ENCODE measurements around the gene OR2F1. TPM values are rescaled to one million over a fixed set of nuclear protein-coding genes. Genes with fewer than 3 reads are reported as not detected.

The OR2F1 gene
- total and polyA plus RNA-seq, 10 of the 15 experiments (the other 5 are each of a cell fraction or from before 2014, with no cell fraction given): not detected

GRCh38 chr7:143965280-143965679 lies 10.6 kb downstream of the OR2F1 start:
- no peaks in the 10 kb centered on the region for H3K79me2 ChIP-seq (ENCODE audit: control insufficient read depth, insufficient read depth, low read length)
- no peak overlapping the region for H3K4me3 ChIP-seq
- no peak for ATAC-seq
- no peak for FAIRE-seq
- H4K20me1 ChIP-seq (ENCODE audit: control insufficient read depth, insufficient read depth): no peaks in the 10 kb centered on the region
- H3K4me1 ChIP-seq (ENCODE audit: control insufficient read depth, insufficient read depth, low read length): no peaks in the 10 kb centered on the region
- no TSS peak for BruUV-seq (replicated peaks)
- no peaks in the 10 kb centered on the region for H3K9me3 ChIP-seq (replicated peaks; ENCODE audit: control insufficient read depth, insufficient read depth, low read length)
- H3K27me3 ChIP-seq (replicated peaks in 1 of 2; ENCODE audit: control insufficient read depth in 2 of 2, insufficient read depth in 2 of 2, low read length in 1 of 2): no peaks in the 10 kb centered on the region
- ChIA-PET SMC1A (ENCODE audit: uncharacterized antibody, unreplicated experiment) (no interaction called here), CTCF (no interaction called here), POLR2A (no interaction called here), RAD21 (ENCODE audit: unreplicated experiment) (no interaction called here)
- TF ChIP-seq WRNIP1 (IDR thresholded peaks at IDR 0.05; ENCODE audit: borderline replicate concordance, low read depth, low read length) (no peak), LARP7 (IDR thresholded peaks at IDR 0.05) (no peak)
- no peaks in the 10 kb centered on the region for H3K36me3 ChIP-seq (ENCODE audit: control insufficient read depth in 2 of 2, insufficient read depth in 2 of 2, low read length in 1 of 2)
- in situ Hi-C loops (cut with MboI): no loop called here
- H3K27ac ChIP-seq (ENCODE audit: control insufficient read depth, insufficient read depth): no peak overlapping the region
- DNase-seq (ENCODE audit: low read depth, low spot score): no peak
- intact Hi-C loops (cut with micrococcal nuclease; ENCODE audit: unreplicated experiment): no loop called here
- WGBS (ENCODE audit: insufficient coverage, insufficient replicate concordance, low lambda C conversion rate, missing lambda C conversion rate): 27% methylated on average over 2 of the region's 2 CpGs
- H2AFZ ChIP-seq (ENCODE audit: control insufficient read depth, low read depth, low read length): no peak overlapping the region
- no peak overlapping the region for H3K4me2 ChIP-seq (ENCODE audit: control insufficient read depth, insufficient read depth)
- no peak overlapping the region for H3K9ac ChIP-seq (ENCODE audit: control insufficient read depth, insufficient read depth, low read length)

- 11% methylated on average over 4 of the region's 4 CpGs for WGBS (ENCODE audit: insufficient coverage, insufficient replicate concordance, low lambda C conversion rate, missing lambda C conversion rate)
- no peak for ATAC-seq
- ChIA-PET CTCF (no interaction called here), POLR2A (no interaction called here), SMC1A (ENCODE audit: uncharacterized antibody, unreplicated experiment) (interaction anchor here (1.1 kb wide), 1 partner anchor 8 kb away, joined by 4 read pairs; no protein-coding TSS in a partner anchor), RAD21 (ENCODE audit: unreplicated experiment) (no interaction called here)
- Histone ChIP-seq H3K27ac (ENCODE audit: control insufficient read depth, insufficient read depth) (no peak overlapping the region), H3K4me2 (ENCODE audit: control insufficient read depth, insufficient read depth) (no peak overlapping the region), H2AFZ (ENCODE audit: control insufficient read depth, low read depth, low read length) (no peak overlapping the region), H4K20me1 (ENCODE audit: control insufficient read depth, insufficient read depth) (no peaks in the 10 kb centered on the region), H3K9ac (ENCODE audit: control insufficient read depth, insufficient read depth, low read length) (no peak overlapping the region), H3K27me3 (replicated peaks in 1 of 2; ENCODE audit: control insufficient read depth in 2 of 2, insufficient read depth in 2 of 2, low read length in 1 of 2) (no peaks in the 10 kb centered on the region), H3K4me3 (no peak overlapping the region), H3K36me3 (ENCODE audit: control insufficient read depth in 2 of 2, insufficient read depth in 2 of 2, low read length in 1 of 2) (no peaks in the 10 kb centered on the region), H3K9me3 (replicated peaks; ENCODE audit: control insufficient read depth, insufficient read depth, low read length) (no peaks in the 10 kb centered on the region), H3K4me1 (ENCODE audit: control insufficient read depth, insufficient read depth, low read length) (no peaks in the 10 kb centered on the region), H3K79me2 (ENCODE audit: control insufficient read depth, insufficient read depth, low read length) (no peaks in the 10 kb centered on the region)
- no peak for FAIRE-seq
- no peak for DNase-seq (ENCODE audit: low read depth, low spot score)
- intact Hi-C loops (cut with micrococcal nuclease; ENCODE audit: unreplicated experiment): no loop called here
- BruUV-seq (replicated peaks): no TSS peak
- in situ Hi-C loops (cut with MboI): no loop called here
- TF ChIP-seq BCL11A (IDR thresholded peaks at IDR 0.05; ENCODE audit: low read depth, low read length) (no peak), CHD2 (IDR thresholded peaks at IDR 0.05; ENCODE audit: borderline replicate concordance, low read depth, low read length) (no peak), SP1 (IDR thresholded peaks at IDR 0.05; ENCODE audit: low read depth, low read length) (no peak), YBX1 (IDR thresholded peaks at IDR 0.05) (no peak), CHD1 (IDR thresholded peaks at IDR 0.05; ENCODE audit: low read depth, low read length) (no peak), TBL1XR1 (IDR thresholded peaks at IDR 0.05; ENCODE audit: low read depth, low read length) (no peak), PBX3 (IDR thresholded peaks at IDR 0.05; ENCODE audit: insufficient replicate concordance, low read depth, low read length) (no peak), SREBF2 (IDR thresholded peaks at IDR 0.05; ENCODE audit: low read length) (no peak), NFYA (IDR thresholded peaks at IDR 0.05; ENCODE audit: borderline replicate concordance, low read depth, low read length) (no peak), REST (IDR thresholded peaks at IDR 0.05; ENCODE audit: low read depth, low read length) (no peak), EP300 (IDR thresholded peaks at IDR 0.05; ENCODE audit: borderline replicate concordance in 1 of 2, control insufficient read depth in 1 of 2, low read depth in 2 of 2, low read length in 2 of 2) (no peak), BRCA1 (IDR thresholded peaks at IDR 0.05; ENCODE audit: low read depth, low read length) (no peak)
These were observed 12.8 kb downstream of the OR2F1 start for GRCh38 chr7:143967398-143967797.
